Islet precursor cell (in vitro differentiated cells): ENCODE data around the gene ATXN8OS.
"Not testable (repeated sequence)": the region's sequence is repeated elsewhere in the genome, so short reads cannot be mapped to it uniquely, and the experiment has no call there.

Source experiments
- DNase-seq: peaks from one replicate; pipeline ENCODE4 v3.0.0-alpha.2; 2018

ATXN8OS gene

DNA sequence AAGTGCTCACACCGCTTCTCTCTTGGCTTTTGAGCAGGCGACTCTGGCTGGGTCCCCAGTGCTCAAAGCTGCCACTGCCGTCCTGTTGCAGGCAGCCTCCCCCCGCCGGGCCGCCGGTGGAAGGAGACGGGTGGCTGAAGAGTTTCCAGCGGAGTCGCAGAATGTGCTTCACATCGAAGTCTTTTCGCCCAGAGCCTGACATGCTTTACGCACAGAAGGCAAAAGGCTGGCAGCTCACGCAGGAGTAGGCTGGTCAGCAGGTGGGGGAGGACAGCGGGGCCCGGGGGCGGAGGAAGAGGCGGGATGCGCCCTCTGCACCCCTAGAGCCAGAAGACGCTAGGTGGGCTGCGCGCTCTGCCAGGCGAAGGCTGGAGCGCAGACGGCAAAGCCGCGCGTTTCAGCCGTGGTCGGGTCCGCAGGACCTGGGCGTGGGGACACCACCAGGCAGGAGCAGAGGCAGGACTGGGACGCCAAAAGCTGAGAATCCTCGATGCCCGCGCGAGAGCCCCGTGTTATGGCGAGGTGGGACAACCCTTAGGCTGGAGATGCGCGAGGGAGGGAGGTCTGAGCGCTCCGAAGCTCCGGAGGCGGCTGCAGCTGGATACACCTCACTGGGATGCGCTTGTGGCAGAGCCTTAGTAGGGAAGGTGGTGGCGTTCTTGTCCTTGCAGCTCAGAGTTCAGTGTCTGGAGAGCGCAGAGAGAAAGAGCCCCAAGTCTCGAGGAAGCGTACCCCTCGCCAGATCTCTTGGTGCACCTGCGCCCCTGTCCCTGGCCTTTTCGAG lies at the start of gene ATXN8OS:
Gene ATXN8OS, plus strand, starts transcription at position 329 of the 784 bp plus-strand sequence.
- DNase-seq = peak; percentile 63

DNA sequence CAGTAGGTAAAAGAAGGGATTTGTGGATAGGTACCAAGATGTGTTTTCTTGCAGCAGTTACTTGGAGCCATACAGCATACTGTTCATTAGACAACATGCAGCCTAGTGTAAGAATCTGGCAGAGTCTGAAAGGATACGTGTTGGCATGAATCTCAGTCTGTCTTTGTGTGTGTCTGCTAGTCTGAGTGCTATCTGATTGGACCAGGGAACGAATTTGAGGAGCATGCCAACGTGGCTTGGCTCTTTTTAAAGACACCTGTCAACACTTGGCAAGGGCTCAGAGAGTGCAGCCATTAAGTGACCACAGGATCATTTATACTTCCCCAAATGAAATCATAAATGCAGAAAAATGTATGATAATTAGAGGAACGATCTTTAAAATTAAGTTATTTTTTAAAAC lies 27.6 kb upstream of the ATXN8OS start:
- DNase-seq = no peak

DNA sequence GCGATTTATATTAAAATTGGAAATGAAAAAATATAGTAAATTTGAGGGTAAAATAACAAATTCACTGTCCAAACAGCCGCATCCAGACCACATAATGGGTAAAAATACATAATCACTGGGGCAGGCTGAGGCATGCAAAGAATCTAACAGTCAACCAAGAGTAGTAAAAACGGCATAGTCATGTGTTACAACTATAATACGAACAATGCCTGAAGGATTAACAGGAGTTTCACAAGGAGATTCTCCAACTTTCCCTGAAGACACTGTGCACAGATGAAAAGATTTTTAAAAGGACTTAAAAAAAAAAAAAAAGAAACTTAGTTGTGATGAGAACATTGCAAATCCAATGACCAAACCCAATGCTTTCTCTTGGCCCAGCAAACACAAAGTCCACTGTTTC lies 20.4 kb upstream of the ATXN8OS start:
- DNase-seq = no peak

DNA sequence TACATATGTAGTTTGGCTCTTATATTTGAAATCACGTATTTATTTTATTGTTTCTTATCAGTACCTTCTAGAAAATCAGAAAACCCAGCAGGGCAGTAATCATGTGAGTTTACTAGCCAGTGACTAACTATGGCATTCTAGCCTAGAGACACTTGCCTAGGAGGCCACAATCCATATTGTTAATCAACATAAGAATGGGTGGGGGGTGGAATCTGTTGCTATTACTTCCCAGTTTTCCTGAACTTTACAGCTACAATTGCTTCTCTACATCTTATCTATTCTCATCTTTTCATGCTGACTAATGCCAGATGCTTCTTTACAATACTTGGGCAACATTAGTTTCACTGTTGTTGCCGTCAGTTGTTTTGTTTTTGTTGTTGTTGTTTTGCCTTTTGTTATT lies 18.7 kb upstream of the ATXN8OS start:
- no peak for DNase-seq

DNA sequence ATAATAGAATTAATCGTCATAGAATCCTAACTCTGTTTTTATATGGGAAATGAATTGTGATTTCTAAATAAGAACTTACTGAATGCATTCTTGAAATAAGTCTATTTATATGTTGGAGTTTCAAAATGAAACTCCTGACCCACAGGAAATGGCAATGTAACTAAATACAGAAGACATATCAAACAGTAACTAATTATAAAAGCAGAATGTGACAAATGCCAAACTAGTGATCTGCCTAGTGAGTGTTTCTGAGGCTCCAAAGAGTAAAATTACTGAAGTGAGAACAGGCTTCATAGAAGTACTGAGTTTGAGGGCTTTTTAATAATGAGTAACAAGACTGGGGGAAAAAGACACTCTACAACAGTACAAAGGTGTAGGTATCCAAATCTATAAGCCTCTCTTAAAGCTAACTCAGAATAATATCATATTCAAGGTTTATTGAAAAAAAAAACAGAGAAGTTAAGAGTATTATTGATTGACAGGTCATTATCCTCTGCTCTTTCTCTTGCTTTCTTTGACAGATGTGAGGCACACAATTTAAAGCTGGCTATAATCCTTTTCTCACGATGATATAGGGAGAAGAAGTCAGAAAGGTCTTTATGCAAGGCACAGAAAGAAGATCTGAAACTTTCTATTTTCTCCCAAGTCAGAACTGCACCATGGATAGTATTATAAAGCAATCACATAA lies 17.4 kb upstream of the ATXN8OS start:
- no peak for DNase-seq

DNA sequence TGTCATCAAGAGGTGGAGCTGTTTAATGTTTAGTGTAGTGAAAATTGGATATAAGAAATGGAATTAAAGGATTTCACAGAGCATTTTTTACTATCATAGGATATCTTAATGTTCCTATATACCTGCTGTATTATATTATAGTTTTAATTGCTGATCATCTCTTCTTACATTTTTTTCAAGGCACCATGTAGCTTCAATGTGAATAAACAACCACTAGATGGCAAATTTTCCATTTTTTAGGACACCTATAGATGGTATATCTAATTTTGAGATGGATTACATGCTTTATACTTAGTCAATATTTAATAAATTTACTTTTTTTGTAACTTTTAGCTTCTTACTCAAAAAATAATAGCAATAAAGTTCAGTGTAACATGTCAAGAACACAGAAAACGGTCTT lies 9.0 kb upstream of the ATXN8OS start:
- DNase-seq = no peak

DNA sequence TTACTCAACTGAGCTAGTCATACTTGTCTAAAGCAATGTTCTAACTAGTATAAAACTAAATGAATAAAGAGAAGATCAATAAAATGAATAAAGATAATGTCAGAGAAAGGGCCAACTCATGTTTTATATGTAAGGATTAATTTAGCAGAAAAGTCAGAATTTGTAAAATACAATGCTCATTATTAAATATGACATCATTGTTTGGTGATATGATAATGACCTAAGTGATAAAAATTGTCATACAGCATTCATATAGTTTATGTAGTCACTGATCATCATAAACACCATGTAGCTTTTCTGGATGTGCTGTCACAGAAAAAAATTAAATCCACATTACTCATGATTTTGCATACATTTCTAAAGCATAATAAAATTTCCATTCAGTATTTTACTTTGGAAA lies 3.1 kb upstream of the ATXN8OS start:
- no peak for DNase-seq

DNA sequence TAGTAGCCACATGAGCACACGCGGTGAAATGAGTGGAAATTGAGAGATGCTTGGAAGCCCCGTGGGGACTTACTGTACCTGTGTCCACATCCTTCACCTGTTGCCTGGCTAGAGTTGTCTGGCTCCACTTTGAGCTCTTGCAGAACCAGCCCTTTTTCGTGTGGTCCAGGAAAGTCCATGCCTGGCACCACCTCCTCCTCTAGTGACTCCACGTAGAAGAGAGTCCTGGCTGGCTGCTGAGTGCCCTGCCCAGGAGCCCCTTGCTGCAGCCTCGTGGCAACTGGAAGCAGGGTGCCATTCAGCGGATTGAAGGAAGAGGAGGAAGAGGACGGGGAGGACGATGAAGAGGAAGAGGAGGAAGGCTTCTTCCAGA lies 515 bp upstream of the ATXN8OS start:
- no peak for DNase-seq

DNA sequence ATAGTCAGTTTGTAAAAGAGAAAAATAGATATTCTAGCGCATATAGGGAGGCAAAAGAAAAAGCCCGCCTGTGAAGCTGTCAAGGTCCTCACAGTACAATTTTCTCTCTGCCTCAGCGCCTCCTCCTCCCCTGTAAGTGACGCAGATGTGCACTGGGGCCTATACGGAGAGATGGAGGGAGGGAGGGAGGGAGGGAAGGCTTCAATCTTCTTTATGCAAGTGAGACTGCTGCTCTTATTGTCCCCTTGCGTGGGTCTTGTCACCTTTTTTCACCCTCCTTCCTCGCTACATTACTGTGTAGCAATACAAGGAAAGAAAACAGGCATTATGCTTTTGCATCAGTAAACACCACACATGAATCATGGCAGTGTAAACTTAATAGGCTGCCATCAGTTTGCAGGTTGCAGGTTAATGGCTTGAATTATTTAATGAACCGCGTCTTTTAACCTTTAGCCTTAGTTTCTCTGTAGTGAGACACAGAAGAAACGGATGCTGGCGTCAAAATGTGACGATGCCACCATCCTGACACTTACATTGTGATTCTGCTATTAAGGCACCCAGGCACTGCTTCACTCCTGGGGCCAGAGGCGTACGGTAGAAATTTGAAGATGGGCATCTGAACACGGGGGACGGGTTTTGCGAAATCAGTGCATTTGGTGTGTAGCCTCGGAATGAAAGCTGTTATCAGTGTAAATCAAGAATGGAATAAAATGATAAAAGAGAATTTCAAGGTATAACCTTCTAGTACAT lies 905 bp downstream of the ATXN8OS start, which contains the start of gene KLHL1:
Gene KLHL1, minus strand, starts transcription at position 97 of the 750 bp plus-strand sequence. CDS start 753 bp downstream, outside the sequence.
- no peak for DNase-seq

DNA sequence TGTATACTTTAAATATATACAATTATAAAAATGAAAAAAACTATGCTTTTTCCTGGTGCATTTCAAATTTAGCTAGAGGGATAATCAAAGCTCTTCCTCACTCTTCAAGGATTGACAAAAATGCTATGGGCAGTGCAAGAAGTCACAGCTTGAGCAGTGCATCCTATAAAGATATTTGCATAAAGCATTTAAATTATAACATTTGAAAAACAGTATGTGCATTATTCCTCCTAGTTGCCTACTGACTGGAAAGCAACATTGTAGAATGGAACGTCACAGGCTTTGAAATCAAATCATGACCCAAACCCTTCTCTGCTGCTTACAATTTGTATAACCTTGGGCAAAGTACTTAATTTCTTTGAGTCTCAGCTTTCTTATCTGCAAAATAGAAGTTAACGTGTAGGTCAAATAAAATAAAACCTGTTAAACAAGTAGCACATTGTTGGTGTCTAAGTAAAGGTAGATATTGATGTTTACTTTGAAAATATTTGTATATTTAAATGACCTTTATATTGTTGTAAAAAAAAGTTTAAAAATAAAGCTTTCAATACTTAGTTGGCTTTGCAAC lies 9.8 kb downstream of the ATXN8OS start:
- DNase-seq = no peak

DNA sequence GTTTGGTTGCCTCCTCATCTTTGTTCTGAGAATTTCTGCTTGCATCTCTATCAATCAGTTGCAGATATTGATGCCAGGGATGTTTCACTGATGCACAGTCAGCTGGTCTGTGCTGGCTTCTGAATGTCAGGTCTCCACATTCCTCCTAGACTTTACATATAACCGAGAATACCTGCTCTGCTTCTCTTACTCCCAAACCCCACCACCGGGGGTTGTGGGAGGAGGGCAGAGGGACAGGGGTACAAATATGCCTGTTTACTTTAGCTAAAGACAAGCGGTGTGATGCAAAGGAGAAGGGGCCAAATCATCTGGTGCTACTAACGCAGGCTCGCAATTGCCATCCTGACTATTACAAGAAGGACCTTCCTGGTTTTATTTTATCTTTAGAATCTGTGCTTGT lies 18.1 kb downstream of the ATXN8OS start:
- DNase-seq = no peak

DNA sequence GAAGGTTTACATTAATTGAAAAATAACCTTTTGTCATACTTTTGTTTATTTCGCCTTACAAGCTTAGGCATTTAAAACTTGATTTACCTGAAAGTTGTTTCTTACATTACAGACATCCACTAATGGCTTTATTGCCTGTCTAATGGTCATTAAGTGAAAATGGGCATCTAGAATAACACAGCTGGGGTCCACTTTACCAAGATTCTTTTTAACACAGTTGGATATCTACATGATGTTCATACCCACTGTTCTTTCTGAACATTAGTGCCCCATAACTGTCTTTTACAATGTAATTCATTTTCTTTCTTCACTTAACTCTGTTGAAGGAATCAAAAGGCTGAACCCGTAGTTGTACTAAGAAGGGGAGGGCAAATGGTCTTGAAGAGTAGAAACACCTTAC lies 20.5 kb downstream of the ATXN8OS start:
- no peak for DNase-seq

DNA sequence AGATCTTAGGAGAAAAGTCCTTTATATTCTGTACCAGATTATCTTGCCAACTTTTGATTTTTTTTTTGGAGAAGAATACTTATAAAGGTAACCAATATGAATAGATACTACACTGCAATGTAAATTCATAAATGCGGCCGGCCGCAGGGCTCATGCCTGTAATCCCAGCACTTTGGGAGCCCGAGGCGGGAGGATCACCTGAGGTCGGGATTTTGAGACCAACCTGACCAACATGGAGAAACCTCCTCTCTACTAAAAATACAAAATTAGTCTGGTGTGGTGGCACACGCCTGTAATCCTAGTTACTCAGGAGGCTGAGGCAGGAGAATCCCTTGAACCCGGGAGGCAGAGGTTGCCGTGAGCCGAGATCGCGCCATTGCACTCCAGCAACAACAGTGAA lies 35.0 kb downstream of the ATXN8OS start:
- not testable (repeated sequence) for DNase-seq

DNA sequence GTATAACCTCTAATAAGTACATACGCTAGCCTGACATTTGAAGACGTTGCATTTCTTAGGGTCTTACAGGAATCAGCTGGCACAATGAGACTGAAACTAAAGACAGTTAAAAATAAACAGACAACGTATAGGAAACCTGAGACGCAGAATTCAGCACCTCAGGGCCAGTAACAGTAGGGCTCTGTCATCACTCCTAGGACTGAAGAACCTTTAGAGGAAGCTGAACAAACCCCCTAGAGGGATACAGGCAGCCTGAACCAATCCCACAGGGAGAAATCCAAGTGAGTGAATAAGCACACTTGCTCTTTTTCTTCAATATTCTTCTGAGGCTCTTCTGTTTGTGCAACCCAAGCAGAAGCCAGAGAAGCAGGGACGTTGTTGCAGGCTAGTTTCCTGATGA lies 54.5 kb downstream of the ATXN8OS start:
- DNase-seq = peak; percentile 66

DNA sequence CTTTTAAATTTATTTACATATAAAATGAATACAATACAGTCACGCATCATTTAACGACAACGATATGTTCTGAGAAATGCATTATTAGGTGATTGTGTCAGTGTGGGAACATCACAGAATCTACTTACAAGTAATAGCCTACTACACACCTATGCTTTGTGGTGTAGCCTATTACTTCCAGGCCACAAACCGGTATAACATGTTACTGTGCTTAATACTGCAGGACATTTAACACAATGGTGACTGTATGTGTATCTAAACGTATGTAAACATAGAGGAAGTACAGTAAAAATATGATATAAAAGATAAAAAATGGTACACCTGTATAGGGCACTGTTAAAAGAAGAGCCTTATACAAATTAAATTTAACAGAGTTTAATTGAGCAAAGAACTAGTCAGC lies 63.1 kb downstream of the ATXN8OS start:
- no peak for DNase-seq

DNA sequence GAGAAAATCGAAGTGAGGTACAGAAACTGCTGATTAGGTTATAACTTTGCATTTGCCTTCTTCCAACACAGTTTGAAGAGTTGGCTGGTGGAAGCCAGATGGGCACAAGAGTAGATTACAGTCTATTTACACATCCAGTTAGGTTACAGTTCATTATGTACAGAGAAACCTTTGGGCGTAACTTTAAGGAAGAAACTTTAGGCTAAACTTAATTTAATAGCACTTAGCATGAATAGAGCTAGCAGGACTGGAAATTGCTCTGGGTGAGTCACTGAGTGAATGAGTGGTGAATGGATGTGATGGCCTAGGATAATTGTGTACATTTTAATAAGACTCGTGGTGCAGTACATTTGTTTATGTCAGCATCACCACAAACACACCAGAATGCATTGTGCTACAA lies 63.5 kb downstream of the ATXN8OS start:
- no peak for DNase-seq

DNA sequence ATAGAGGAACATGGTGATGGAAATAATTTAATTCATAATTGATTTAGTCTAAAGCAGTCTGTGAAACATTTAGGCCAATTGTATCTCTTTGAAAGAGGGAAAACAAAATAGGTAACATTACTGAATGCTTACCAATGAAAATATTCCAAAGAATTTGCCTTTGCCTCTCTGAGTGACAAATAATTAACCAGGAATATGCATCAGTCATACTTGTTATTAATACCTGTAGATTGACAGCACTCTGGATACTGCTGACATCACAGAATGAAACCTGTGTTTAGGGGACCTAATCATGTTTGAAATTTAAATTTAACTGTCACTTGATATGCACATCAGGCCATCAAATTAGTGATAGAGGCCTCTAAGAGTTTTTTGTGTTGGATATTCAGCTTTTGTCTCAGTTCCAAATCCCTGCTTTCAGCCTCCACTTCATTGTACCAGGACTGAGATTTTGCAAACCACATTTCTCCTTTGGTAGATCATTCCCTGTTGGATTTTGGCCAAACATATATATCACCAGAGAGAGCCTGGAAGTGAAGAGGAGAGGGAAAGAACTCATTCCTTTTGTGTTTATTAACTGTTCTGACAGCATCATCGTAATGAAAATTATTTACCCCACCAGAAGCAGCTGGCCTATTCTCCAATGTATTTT lies 65.4 kb downstream of the ATXN8OS start:
- no peak for DNase-seq

DNA sequence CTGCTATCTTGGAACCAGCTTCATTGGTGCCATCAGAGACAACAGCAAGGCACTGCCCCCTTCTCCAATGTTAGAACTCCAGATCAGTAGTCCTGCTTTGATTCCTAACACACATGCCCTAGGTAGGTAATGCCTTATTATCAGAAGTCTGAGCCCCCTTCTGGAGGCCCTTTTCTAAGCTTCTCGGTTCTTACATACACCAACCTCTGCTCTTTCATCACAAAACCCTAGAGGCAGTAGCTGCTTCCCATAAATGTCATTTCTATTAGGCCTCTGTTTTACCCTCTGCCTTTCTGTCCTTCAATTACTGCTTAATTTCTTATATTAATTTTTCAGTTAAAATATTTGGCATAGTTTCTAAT lies 66.0 kb downstream of the ATXN8OS start:
- DNase-seq = no peak

DNA sequence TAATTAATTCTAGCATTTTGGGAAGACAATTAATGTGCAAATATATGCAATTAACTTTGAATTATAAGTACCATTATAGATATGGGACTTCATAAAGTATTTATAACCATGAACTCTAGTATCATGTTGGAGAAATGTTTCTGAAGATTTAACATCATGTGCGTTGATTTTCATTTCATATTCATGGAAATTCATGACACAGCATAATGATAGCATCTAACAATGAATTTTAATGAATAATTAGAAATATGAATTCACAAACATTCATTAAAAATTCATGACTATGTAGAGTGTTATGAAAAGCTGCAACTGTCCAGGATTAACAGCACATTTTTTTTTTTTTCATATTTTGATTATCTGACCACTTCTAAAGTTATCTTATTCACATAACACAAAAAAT lies 70.7 kb downstream of the ATXN8OS start:
- DNase-seq = no peak
